Natural killer cell (primary cell): ENCODE measurements around the gene ENTR1. TPM values are rescaled to one million over a fixed set of nuclear protein-coding genes. Genes with fewer than 3 reads are reported as not detected.
A peak's percentile ranks its signal among the peaks of the same experiment; 100 is the strongest.

Source experiments
- ATAC-seq, 3 donors: fragments of 150-1000 bp in 2 of 3; fragments of 200-7000 bp in 1 of 3; cut with Tn5 transposase; 1 replicate in 1 of 3; 2 replicates in 2 of 3; pipeline ENCODE4 v1.10.0; 2021; ENCODE audit warnings: mild to moderate bottlenecking in 2 of 3, moderate library complexity in 2 of 3
- DNase-seq, 2 donors: peaks; one replicate each; pipeline versions ENCODE4 v3.0.0 to v3.0.0-alpha.2; 2013 to 2021; ENCODE audit warnings: mixed read lengths in 1 of 2
- H3K27ac ChIP-seq: one replicate; pipeline ENCODE4 v1.5.1; 2013; ENCODE audit warnings: mild to moderate bottlenecking, low read length
- H3K27me3 ChIP-seq: one replicate; pipeline ENCODE4 v1.6.1; 2013; ENCODE audit warnings: low read length; ENCODE audit not compliant: control insufficient read depth, insufficient read depth
- H3K36me3 ChIP-seq: one replicate; pipeline ENCODE4 v1.6.1; 2013; ENCODE audit warnings: low read length; ENCODE audit not compliant: control insufficient read depth, insufficient read depth
- H3K4me1 ChIP-seq: one replicate; pipeline ENCODE4 v1.6.1; 2013; ENCODE audit warnings: low read length; ENCODE audit not compliant: control insufficient read depth, insufficient read depth
- H3K4me3 ChIP-seq: one replicate; pipeline ENCODE4 v1.5.1; 2013; ENCODE audit warnings: low read length
- H3K9me3 ChIP-seq: one replicate; pipeline ENCODE4 v1.6.1; 2013; ENCODE audit warnings: low read length; ENCODE audit not compliant: control insufficient read depth, insufficient read depth
- H3K27ac Mint-ChIP-seq, 2 donors: one replicate each; pipeline ENCODE4 v1.8.0; 2022; ENCODE audit warnings: mild to moderate bottlenecking in 2 of 2, mixed read lengths in 2 of 2, moderate library complexity in 1 of 2
- H3K27me3 Mint-ChIP-seq, 2 donors: one replicate each; pipeline ENCODE4 v1.8.0; 2022; ENCODE audit warnings: low read depth in 2 of 2, mixed read lengths in 2 of 2
- H3K36me3 Mint-ChIP-seq: one replicate; pipeline ENCODE4 v1.8.0; 2022; ENCODE audit warnings: mixed read lengths
- H3K4me1 Mint-ChIP-seq, 2 donors: one replicate each; pipeline ENCODE4 v1.8.0; 2022; ENCODE audit warnings: mixed read lengths in 2 of 2
- H3K4me3 Mint-ChIP-seq: one replicate; pipeline ENCODE4 v1.8.0; 2022; ENCODE audit warnings: mild to moderate bottlenecking, moderate library complexity, mixed read lengths
- H3K9me3 Mint-ChIP-seq, 2 donors: one replicate each; pipeline ENCODE4 v1.8.0; 2022; ENCODE audit warnings: mixed read lengths in 2 of 2
- CTCF ChIP-seq: fragments of 200-600 bp; IDR thresholded peaks from one replicate; pipeline ENCODE4 v1.8.0; 2022; ENCODE audit warnings: antibody characterized with exemption
- WGBS: methylation state at CpG from one replicate; pipeline ENCODE4 v1.1.7; 2013; ENCODE audit warnings: missing lambda C conversion rate; ENCODE audit not compliant: insufficient coverage; 5-methylcytosine and 5-hydroxymethylcytosine counted together
- intact Hi-C: fragments of 100-400 bp; cut with micrococcal nuclease; formaldehyde crosslinking; loops from one replicate; pipeline ENCODE4 v1.14.2; 2022
- total RNA-seq, 4 donors: library from RNA; stranded (reverse); fragments of 120-200 nt in 1 of 4; gene quantifications; one replicate each; pipeline versions ENCODE4 v1.2.3 to v1.2.4, GENCODE V29; 2013 to 2022

ENTR1 gene
- total RNA-seq, 3 donors from 2014 or later (not counting 1 experiment from before 2014, with no cell fraction given) = 38.7 to 62.3 (median 41.6) TPM

- Histone ChIP-seq H3K4me1 (no peaks in the 10 kb centered on the region), H3K36me3 (peaks cover 81% of the 10 kb centered on the region), H3K27ac (no peak overlapping the region), H3K9me3 (no peaks in the 10 kb centered on the region), H3K27me3 (no peaks in the 10 kb centered on the region), H3K4me3 (no peak overlapping the region)
- H3K4me3 Mint-ChIP-seq = no peak overlapping the region
- DNase-seq (no peak), ATAC-seq (no peak)
- H3K27me3 Mint-ChIP-seq = no peaks in the 10 kb centered on the region
- TF ChIP-seq CTCF = no peak
- no peaks in the 10 kb centered on the region for H3K9me3 Mint-ChIP-seq
- peak overlapping the region in 1 of 2 donors; percentile 10 for H3K27ac Mint-ChIP-seq
- intact Hi-C loops = no loop called here
- no peaks in the 10 kb centered on the region for H3K36me3 Mint-ChIP-seq
- WGBS = 96% methylated on average over 11 of the region's 11 CpGs
- H3K4me1 Mint-ChIP-seq = no peaks in the 10 kb centered on the region
Measured at GRCh38 chr9:136453326-136453725, 42.9 kb upstream of the ENTR1 start.

GRCh38 chr9:136451221-136451877 lies 40.9 kb upstream of the ENTR1 start:
- WGBS = 98% methylated on average over 26 of the region's 26 CpGs
- Histone ChIP-seq H3K4me1 (no peaks in the 10 kb centered on the region), H3K4me3 (no peak overlapping the region), H3K9me3 (no peaks in the 10 kb centered on the region), H3K36me3 (peaks cover 85% of the 10 kb centered on the region), H3K27ac (no peak overlapping the region), H3K27me3 (no peaks in the 10 kb centered on the region)
- Mint-ChIP-seq H3K4me3 (no peak overlapping the region), H3K36me3 (peaks cover 14% of the 10 kb centered on the region), H3K27me3 (no peaks in the 10 kb centered on the region), H3K9me3 (no peaks in the 10 kb centered on the region), H3K4me1 (no peaks in the 10 kb centered on the region), H3K27ac (peak overlapping the region in 1 of 2 donors; percentile 27)
- TF ChIP-seq CTCF = no peak
- DNase-seq (no peak), ATAC-seq (no peak)
- intact Hi-C loops = no loop called here

- H3K27ac Mint-ChIP-seq = no peak overlapping the region
- no peak overlapping the region for H3K4me3 Mint-ChIP-seq
- Histone ChIP-seq H3K4me3 (no peak overlapping the region), H3K27me3 (no peaks in the 10 kb centered on the region), H3K9me3 (no peaks in the 10 kb centered on the region), H3K4me1 (no peaks in the 10 kb centered on the region), H3K27ac (no peak overlapping the region), H3K36me3 (peaks cover 81% of the 10 kb centered on the region)
- ATAC-seq = no peak
- intact Hi-C loops = no loop called here
- no peak for DNase-seq
- peaks cover 15% of the 10 kb centered on the region for H3K36me3 Mint-ChIP-seq
- WGBS = 95% methylated on average over 3 of the region's 3 CpGs
- no peaks in the 10 kb centered on the region for H3K9me3 Mint-ChIP-seq
- H3K4me1 Mint-ChIP-seq = no peaks in the 10 kb centered on the region
- no peaks in the 10 kb centered on the region for H3K27me3 Mint-ChIP-seq
- TF ChIP-seq CTCF = no peak
Measured at GRCh38 chr9:136448655-136449054, 38.2 kb upstream of the ENTR1 start.
